WTC11 (cell line): ENCODE results near the gene MB. TPM values are rescaled to one million over a fixed set of nuclear protein-coding genes. Genes with fewer than 3 reads are reported as not detected.

ENCODE experiments used
- ATAC-seq: fragments of 200-7000 bp; cut with Tn5 transposase; 2 replicates; pipeline ENCODE4 v1.10.0; 2021; ENCODE audit warnings: mild to moderate bottlenecking, moderate library complexity
- CTCF ChIA-PET: fragments of 300-600 bp; sonication (Branson Sonifier 250); formaldehyde crosslinking; loops from one replicate; lab custom pipeline; 2021; ENCODE audit warnings: antibody characterized with exemption; lab: Charles Lee
- POLR2A ChIA-PET: fragments of 350-600 bp; sonication (Branson Sonifier 250); formaldehyde crosslinking; loops from one replicate; lab custom pipeline; 2021; ENCODE audit warnings: antibody characterized with exemption; lab: Charles Lee
- DNase-seq: peaks from one replicate; pipeline ENCODE4 v3.0.0; 2021; ENCODE audit warnings: low spot score
- H3K27ac Mint-ChIP-seq: 2 replicates; pipeline ENCODE4 v1.8.0; 2021; ENCODE audit warnings: mixed read lengths
- H3K27me3 Mint-ChIP-seq: 2 replicates; pipeline ENCODE4 v1.8.0; 2021; ENCODE audit warnings: low read depth, mild to moderate bottlenecking, moderate library complexity, mixed read lengths
- H3K36me3 Mint-ChIP-seq: 2 replicates; pipeline ENCODE4 v1.8.0; 2021; ENCODE audit warnings: mixed read lengths
- H3K4me1 Mint-ChIP-seq: 2 replicates; pipeline ENCODE4 v1.8.0; 2022; ENCODE audit warnings: mixed read lengths
- H3K4me3 Mint-ChIP-seq: 2 replicates; pipeline ENCODE4 v1.8.0; 2021; ENCODE audit warnings: mild to moderate bottlenecking, moderate library complexity, mixed read lengths
- H3K9me3 Mint-ChIP-seq: 2 replicates; pipeline ENCODE4 v1.8.0; 2021; ENCODE audit warnings: mixed read lengths
- ATF1 ChIP-seq: sonication (generic); formaldehyde crosslinking; IDR thresholded peaks from 2 replicates; pipeline ENCODE4 v1.8.1; 2023; ENCODE audit warnings: mild to moderate bottlenecking, moderate library complexity, missing genetic modification reagents
- CREM ChIP-seq: sonication (generic); formaldehyde crosslinking; IDR thresholded peaks from 2 replicates; pipeline ENCODE4 v1.8.1; 2022; ENCODE audit warnings: mild to moderate bottlenecking, missing genetic modification reagents, moderate library complexity
- ESRRA ChIP-seq: sonication (generic); formaldehyde crosslinking; IDR thresholded peaks from 2 replicates; pipeline ENCODE4 v1.8.1; 2022; ENCODE audit warnings: mild to moderate bottlenecking, missing genetic modification reagents, borderline replicate concordance
- GABPB1 ChIP-seq: sonication (generic); formaldehyde crosslinking; IDR thresholded peaks from 2 replicates; pipeline ENCODE4 v1.8.1; 2023; ENCODE audit warnings: mild to moderate bottlenecking, missing genetic modification reagents
- HMGA2 ChIP-seq: fragments of 250-450 bp; sonication (Bioruptor Pico); IDR thresholded peaks from 2 replicates; pipeline ENCODE4 v1.4.0; 2021; ENCODE audit warnings: mild to moderate bottlenecking, moderate library complexity
- MXD4 ChIP-seq: fragments of 250-450 bp; sonication (Bioruptor Pico); IDR thresholded peaks from 2 replicates; pipeline ENCODE4 v1.8.0; 2021; ENCODE audit warnings: mild to moderate bottlenecking, moderate library complexity, borderline replicate concordance
- NFE2L1 ChIP-seq: sonication (generic); formaldehyde crosslinking; IDR thresholded peaks from 2 replicates; pipeline ENCODE4 v1.8.1; 2023; ENCODE audit warnings: missing genetic modification reagents
- PREB ChIP-seq: sonication (generic); formaldehyde crosslinking; IDR thresholded peaks from 2 replicates; pipeline ENCODE4 v1.8.1; 2022; ENCODE audit warnings: mild to moderate bottlenecking, missing genetic modification reagents, moderate library complexity, borderline replicate concordance
- SOX15 ChIP-seq: fragments of 250-450 bp; sonication (Bioruptor Pico); IDR thresholded peaks from 2 replicates; pipeline ENCODE4 v1.9.0; 2021; ENCODE audit warnings: mild to moderate bottlenecking
- TEAD4 ChIP-seq: sonication (generic); formaldehyde crosslinking; IDR thresholded peaks from 2 replicates; pipeline ENCODE4 v1.8.0; 2022; ENCODE audit warnings: mild to moderate bottlenecking, missing genetic modification reagents
- USF2 ChIP-seq: sonication (generic); formaldehyde crosslinking; IDR thresholded peaks from 2 replicates; pipeline ENCODE4 v1.8.1; 2023; ENCODE audit warnings: mild to moderate bottlenecking, missing genetic modification reagents, moderate library complexity
- ZMAT4 ChIP-seq: fragments of 250-450 bp; sonication (Bioruptor Pico); IDR thresholded peaks from 2 replicates; pipeline ENCODE4 v1.9.0; 2021; ENCODE audit warnings: mild to moderate bottlenecking
- ZNF121 ChIP-seq: sonication (generic); formaldehyde crosslinking; IDR thresholded peaks from 2 replicates; pipeline ENCODE4 v1.8.0; 2023; ENCODE audit warnings: missing genetic modification reagents
- ZNF263 ChIP-seq: sonication (generic); formaldehyde crosslinking; IDR thresholded peaks from 2 replicates; pipeline ENCODE4 v1.8.1; 2022; ENCODE audit warnings: low read depth, mild to moderate bottlenecking, moderate library complexity, missing genetic modification reagents
- ZNF396 ChIP-seq: fragments of 250-450 bp; sonication (Bioruptor Pico); IDR thresholded peaks from 2 replicates; pipeline ENCODE4 v1.8.0; 2021; ENCODE audit warnings: mild to moderate bottlenecking, moderate library complexity, borderline replicate concordance
- ZNF425 ChIP-seq: fragments of 250-450 bp; sonication (Bioruptor Pico); conservative IDR thresholded peaks from 2 replicates; pipeline ENCODE4 v1.9.0; 2021; ENCODE audit warnings: mild to moderate bottlenecking
- ZNF671 ChIP-seq: fragments of 250-450 bp; sonication (Bioruptor Pico); IDR thresholded peaks from 2 replicates; pipeline ENCODE4 v1.8.0; 2021; ENCODE audit warnings: mild to moderate bottlenecking
- total RNA-seq: library from RNA; stranded (reverse); gene quantifications from 3 replicates; pipeline ENCODE4 v1.2.3, GENCODE V29; 2021

The MB gene
- total RNA-seq, 1 experiment from 2014 or later, result 0.50 TPM

- no peak for TF ChIP-seq ZNF121 (CRISPR knock-in tag)
- TF ChIP-seq TEAD4 (CRISPR knock-in tag), result no peak
These were observed 2.7 kb downstream of the MB start (continued) for GRCh38 chr22:35614404-35614803.

GRCh38 chr22:35612903-35613302 is 4.2 kb downstream of the MB start:
- no peak for DNase-seq
- H3K4me3 Mint-ChIP-seq, result no peak overlapping the region

GRCh38 chr22:35611891-35612576 is 5.1 kb downstream of the MB start:
- CTCF ChIA-PET, result interaction anchor here (1.0 to 1.3 kb wide), 2 partner anchors 8 to 20 kb away, joined by 3 to 4 read pairs; no protein-coding TSS in a partner anchor

More at GRCh38 chr22:35612903-35613302, 4.2 kb downstream of the MB start:
- ATAC-seq, result no peak
- ChIA-PET CTCF (no interaction called here), POLR2A (no interaction called here)
- H3K27me3 Mint-ChIP-seq, result peaks cover 4% of the 10 kb centered on the region; the same call in 1 of the 2 replicates
- H3K9me3 Mint-ChIP-seq, result no peaks in the 10 kb centered on the region
- H3K27ac Mint-ChIP-seq, result no peak overlapping the region
- no peak for TF ChIP-seq ZNF425 (CRISPR knock-in tag)
- no peaks in the 10 kb centered on the region for H3K4me1 Mint-ChIP-seq
- no peaks in the 10 kb centered on the region for H3K36me3 Mint-ChIP-seq

GRCh38 chr22:35611200-35611890 is 5.8 kb downstream of the MB start:
- no peak overlapping the region for H3K27ac Mint-ChIP-seq
- no peak overlapping the region for H3K4me3 Mint-ChIP-seq
- H3K4me1 Mint-ChIP-seq, result no peaks in the 10 kb centered on the region
- CTCF ChIA-PET, result interaction anchor here (1.0 to 1.3 kb wide), 2 partner anchors 9 to 20 kb away, joined by 3 to 4 read pairs; no protein-coding TSS in a partner anchor
- no peak for TF ChIP-seq USF2 (CRISPR knock-in tag)
- TF ChIP-seq NFE2L1 (CRISPR knock-in tag), result no peak
- TF ChIP-seq GABPB1 (CRISPR knock-in tag), result no peak
- no peak for TF ChIP-seq CREM (CRISPR knock-in tag)
- no peak for TF ChIP-seq SOX15 (CRISPR knock-in tag)
- TF ChIP-seq ZNF671 (CRISPR knock-in tag), result no peak
- no peak for TF ChIP-seq MXD4 (CRISPR knock-in tag)
- TF ChIP-seq, all 79 proteins: peak for 0
- H3K27me3 Mint-ChIP-seq, result peaks cover 4% of the 10 kb centered on the region; the same call in 1 of the 2 replicates
- H3K36me3 Mint-ChIP-seq, result no peaks in the 10 kb centered on the region
- DNase-seq, result no peak
- no peak for ATAC-seq
- H3K9me3 Mint-ChIP-seq, result no peaks in the 10 kb centered on the region
- POLR2A ChIA-PET, result no interaction called here

More at GRCh38 chr22:35611891-35612576, 5.1 kb downstream of the MB start:
- Mint-ChIP-seq H3K36me3 (no peaks in the 10 kb centered on the region), H3K27ac (no peak overlapping the region), H3K4me3 (no peak overlapping the region), H3K9me3 (no peaks in the 10 kb centered on the region), H3K27me3 (peaks cover 4% of the 10 kb centered on the region; the same call in 1 of the 2 replicates), H3K4me1 (no peaks in the 10 kb centered on the region)
- TF ChIP-seq MXD4 (CRISPR knock-in tag), result no peak
- ATAC-seq (no peak), DNase-seq (no peak)
- POLR2A ChIA-PET, result no interaction called here

- Mint-ChIP-seq H3K4me1 (no peaks in the 10 kb centered on the region), H3K27ac (no peak overlapping the region), H3K9me3 (no peaks in the 10 kb centered on the region), H3K27me3 (peaks cover 4% of the 10 kb centered on the region; the same call in 1 of the 2 replicates), H3K36me3 (no peaks in the 10 kb centered on the region), H3K4me3 (no peak overlapping the region)
- ATAC-seq (no peak), DNase-seq (no peak)
- TF ChIP-seq ZNF396 (CRISPR knock-in tag) (no peak), ATF1 (CRISPR knock-in tag) (no peak), PREB (CRISPR knock-in tag) (no peak), ESRRA (no peak), ZNF263 (CRISPR knock-in tag) (no peak), ZMAT4 (CRISPR knock-in tag) (no peak), HMGA2 (CRISPR knock-in tag) (no peak)
- CTCF ChIA-PET, result no interaction called here
- POLR2A ChIA-PET, result no interaction called here
These were observed 6.4 kb downstream of the MB start for GRCh38 chr22:35610741-35611140.
